Measurements from ENCODE around the gene COPS2. TPM values are rescaled to one million over a fixed set of nuclear protein-coding genes. Genes with fewer than 3 reads are reported as not detected.

Gene COPS2
- total RNA-seq, 2 donors from 2014 or later, result 80.9 to 103 TPM

DNA sequence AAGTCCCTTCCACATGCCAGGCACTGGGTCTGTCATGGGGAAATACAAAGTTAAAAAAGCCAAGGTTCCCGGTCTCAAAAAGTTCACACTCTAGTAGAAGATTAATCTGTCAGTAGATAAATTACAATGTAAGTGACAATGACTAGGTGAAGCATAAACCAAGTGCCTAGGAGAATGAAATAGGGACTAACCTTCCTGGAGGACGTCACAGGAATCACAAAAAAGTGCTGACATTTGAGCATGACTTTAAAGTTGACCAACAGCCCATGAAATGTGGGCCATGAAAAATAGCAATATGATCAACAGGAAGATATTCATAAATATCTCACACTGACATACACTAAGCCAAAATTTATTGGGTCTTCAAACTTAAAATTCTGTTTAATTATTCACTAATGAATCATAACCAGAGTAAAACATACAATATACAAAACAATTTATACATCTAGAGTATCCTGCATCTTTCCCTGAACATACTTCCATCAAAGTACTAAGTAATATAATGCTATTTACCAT is 20.0 kb downstream of the COPS2 start:
- H3K9me3 Mint-ChIP-seq, result no peaks in the 10 kb centered on the region
- ATAC-seq, result no peak
- H3K27ac Mint-ChIP-seq, result peak overlapping the region in 1 of 2 donors; percentile 65
- H3K36me3 Mint-ChIP-seq, result peaks cover 6 to 12% of the 10 kb centered on the region in 2 donors
- no peak for DNase-seq (ENCODE audit: low spot score in 2 of 2)

DNA sequence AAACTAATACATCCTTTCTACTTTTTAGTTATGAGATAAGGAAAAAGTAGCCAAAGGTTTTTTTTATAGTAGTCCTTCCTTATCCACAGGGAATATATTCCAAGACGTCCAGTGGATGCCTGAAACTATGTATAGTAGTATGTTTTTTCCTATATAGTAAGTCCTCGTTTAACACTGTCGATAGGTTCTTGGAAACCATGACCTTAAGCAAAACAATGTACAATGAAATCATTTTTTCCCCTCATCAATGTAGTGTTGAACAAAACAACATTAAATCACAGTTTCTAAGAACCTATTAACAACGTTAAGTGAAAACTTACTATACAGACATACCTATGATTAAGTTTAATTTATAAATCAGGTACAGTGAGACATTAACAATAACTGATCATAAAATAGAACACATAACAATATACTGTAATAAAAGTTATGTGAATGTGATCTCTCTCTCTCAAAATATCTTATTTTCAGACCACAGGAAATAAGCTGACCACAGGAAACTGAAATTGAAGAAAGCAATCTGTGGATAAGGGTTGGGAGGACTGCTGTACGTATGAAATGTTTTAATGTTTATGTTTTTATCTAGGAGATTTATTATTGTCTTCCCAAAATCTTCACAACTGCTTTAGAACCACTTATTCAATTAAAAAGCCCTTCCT is 20.6 kb downstream of the COPS2 start:
- ATAC-seq, result no peak
- Mint-ChIP-seq H3K27ac (peak overlapping the region; percentile 39 to 65), H3K36me3 (peaks cover 6 to 14% of the 10 kb centered on the region in 2 donors), H3K9me3 (no peaks in the 10 kb centered on the region)
- no peak for DNase-seq (ENCODE audit: low spot score in 2 of 2)

DNA sequence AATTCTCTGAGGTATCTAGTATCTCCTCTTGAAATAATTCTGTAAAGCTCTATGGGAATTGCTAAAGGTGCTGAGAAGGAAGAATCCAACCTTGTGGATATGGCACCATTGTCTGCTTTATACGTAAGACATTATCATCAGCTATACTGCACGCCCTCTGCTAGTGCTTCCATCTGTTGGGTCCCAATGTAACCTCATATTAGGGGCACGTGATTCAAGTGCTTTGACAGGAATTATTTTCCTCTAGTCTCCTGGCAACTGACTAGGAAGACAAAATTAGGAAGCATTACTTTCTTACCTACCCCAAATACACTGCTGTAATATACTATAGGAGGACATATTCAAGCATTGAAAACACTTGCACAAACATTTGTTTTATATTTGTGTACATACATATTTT is 24.0 kb downstream of the COPS2 start:
- ATAC-seq, result no peak
- no peak for DNase-seq (ENCODE audit: low spot score in 2 of 2)
- Mint-ChIP-seq H3K27ac (no peak overlapping the region), H3K36me3 (peaks cover 6 to 17% of the 10 kb centered on the region in 2 donors), H3K9me3 (no peaks in the 10 kb centered on the region)

DNA sequence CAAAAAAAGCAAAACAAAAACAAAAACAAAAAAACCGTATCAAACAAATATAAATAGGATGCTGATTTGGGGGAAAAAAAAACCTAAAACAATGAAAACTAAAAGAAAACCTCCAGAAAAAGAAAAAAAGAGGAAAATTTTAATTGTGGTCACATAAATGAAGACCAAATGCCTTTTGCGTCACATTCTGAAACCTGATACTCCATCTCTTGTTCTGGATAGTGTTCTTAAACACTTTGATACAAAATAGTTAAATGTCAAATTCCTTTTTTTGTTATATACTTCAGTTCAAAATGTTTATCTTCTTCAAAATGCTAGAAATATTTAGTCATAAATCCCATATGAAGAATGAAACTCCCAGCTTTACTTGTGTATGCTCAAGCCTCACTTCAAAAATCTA is 31.0 kb downstream of the COPS2 start:
- no peak for ATAC-seq

DNA sequence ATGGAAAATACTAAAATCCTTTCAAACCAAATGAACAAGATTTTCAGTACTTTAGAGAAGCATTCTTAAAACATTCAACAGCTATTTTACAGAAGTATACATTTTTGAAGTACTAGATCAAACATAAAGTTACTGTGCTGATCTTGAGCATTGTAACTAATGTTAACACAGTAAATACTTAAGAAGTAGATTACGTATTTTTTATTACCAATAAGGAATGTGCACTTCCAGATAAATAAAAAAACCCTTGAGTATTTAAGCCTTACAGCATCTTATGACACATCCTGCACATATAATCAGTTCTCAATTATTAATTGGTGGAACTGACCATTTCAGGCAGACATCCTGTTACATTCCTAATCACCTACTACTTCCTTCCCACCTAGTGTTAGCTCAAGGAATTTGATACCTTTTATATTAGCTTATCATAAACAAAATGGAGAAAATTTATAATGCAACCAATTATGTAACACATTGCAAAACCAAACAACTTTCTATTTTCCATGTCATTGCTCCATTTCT is 32.8 kb downstream of the COPS2 start:
- Mint-ChIP-seq H3K9me3 (no peaks in the 10 kb centered on the region), H3K27ac (no peak overlapping the region), H3K36me3 (no peaks in the 10 kb centered on the region)
- DNase-seq (ENCODE audit: low spot score in 2 of 2) (no peak), ATAC-seq (no peak)

More for the DNA sequence above, 31.0 kb downstream of the COPS2 start:
- no peak for DNase-seq (ENCODE audit: low spot score in 2 of 2)
- Mint-ChIP-seq H3K27ac (no peak overlapping the region), H3K9me3 (no peaks in the 10 kb centered on the region), H3K36me3 (no peaks in the 10 kb centered on the region)

DNA sequence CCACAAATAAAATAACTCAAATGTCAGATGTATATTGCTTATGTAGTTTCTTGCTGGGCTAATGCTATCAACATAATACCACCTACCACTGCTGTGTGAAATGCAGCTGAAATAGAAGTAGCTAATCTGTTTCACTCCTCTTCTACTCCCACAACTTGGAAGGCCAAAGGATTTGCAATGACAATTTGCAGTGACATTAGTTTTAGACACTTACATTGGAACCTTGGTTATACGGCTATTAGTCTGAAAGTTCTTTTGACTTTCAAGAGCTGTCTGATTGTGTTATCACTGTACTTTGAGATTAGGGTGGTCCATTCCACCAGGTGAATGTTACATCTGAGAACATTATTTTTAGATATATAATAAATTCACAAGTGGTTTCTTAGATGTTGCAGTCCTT is 33.5 kb downstream of the COPS2 start:
- DNase-seq (ENCODE audit: low spot score in 2 of 2) (no peak), ATAC-seq (no peak)
- Mint-ChIP-seq H3K27ac (no peak overlapping the region), H3K36me3 (peaks cover 0 to under 1% of the 10 kb centered on the region in 2 donors), H3K9me3 (no peaks in the 10 kb centered on the region)

DNA sequence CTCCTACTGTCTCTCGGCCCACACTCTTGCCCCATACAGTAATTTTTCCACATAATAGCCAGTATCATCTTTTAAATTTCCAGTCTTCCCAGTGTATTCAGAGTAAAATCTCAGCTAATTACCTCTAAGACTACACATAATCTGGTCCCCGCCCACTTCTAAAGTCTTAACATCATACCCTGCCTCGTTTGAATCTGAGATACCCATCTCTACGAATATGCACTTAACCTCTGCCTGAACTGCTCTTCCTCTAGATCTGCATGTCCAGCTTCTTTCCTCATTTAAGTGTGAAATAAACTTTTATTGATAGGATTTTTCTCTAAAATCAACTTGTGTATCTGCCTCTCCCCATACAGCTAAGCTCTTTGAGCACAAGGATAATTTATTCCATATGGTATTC is 34.6 kb downstream of the COPS2 start:
- ATAC-seq (no peak), DNase-seq (ENCODE audit: low spot score in 2 of 2) (no peak)
- H3K27ac Mint-ChIP-seq, result no peak overlapping the region
- peaks cover 0 to 11% of the 10 kb centered on the region in 2 donors for H3K36me3 Mint-ChIP-seq
- H3K9me3 Mint-ChIP-seq, result no peaks in the 10 kb centered on the region

DNA sequence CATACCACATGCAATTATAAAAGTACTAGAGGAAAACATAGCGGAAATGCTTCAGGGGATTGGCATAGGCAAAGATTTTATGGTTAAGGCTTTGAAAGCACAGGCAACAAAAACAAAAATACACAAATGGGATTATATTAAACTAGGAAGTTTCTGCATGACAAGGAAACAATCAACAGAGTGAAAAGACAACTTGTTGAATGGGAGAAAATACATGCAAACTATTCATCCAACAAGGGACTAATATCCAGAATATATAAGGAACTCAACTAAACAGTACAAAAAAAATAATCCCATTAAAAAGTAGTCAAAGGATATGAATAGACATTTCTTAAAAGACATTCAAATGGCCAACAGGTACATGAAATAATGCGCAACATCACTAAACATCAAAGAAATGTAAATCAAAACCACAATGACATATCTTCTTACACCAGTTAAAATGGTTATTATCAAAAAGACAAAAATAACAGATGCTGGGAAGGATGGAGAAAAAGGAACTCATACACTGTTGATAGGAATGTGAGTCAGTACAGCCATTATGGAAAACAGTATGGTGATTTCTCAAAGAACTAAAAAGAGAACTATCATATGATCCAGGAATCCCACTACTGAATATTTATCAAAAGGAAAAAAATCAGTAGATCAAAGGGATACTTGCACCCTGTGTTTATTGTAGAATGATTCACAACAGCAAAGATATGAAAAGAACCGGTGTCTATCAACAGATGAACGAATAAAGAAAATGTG is 39.1 kb downstream of the COPS2 start:
- Mint-ChIP-seq H3K9me3 (peaks cover 9 to 11% of the 10 kb centered on the region in 2 donors), H3K27ac (no peak overlapping the region), H3K36me3 (peaks cover 27 to 28% of the 10 kb centered on the region in 2 donors)
- ATAC-seq (no peak), DNase-seq (ENCODE audit: low spot score in 2 of 2) (no peak)

DNA sequence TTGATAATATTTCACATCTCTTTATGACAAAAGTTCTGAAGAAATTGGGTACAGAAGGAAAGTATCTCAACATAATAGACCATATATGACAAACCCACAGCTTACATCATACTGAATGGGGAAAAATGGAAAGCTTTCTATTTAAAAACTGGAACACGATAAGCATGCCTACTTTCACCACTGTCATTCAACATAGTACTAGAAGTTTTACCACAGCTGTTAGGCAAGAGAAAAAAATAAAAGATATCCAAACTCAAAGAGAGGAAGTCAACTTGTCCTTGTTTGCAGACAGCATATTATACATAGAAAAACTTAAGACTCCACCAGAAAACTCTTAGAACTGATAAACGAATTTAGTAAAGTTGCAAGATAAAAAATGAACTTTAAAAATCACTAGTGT is 40.3 kb downstream of the COPS2 start:
- peaks cover 31 to 36% of the 10 kb centered on the region in 2 donors for H3K36me3 Mint-ChIP-seq
- H3K27ac Mint-ChIP-seq, result no peak overlapping the region
- peaks cover 9 to 13% of the 10 kb centered on the region in 2 donors for H3K9me3 Mint-ChIP-seq
- DNase-seq (ENCODE audit: low spot score in 2 of 2) (no peak), ATAC-seq (no peak)

DNA sequence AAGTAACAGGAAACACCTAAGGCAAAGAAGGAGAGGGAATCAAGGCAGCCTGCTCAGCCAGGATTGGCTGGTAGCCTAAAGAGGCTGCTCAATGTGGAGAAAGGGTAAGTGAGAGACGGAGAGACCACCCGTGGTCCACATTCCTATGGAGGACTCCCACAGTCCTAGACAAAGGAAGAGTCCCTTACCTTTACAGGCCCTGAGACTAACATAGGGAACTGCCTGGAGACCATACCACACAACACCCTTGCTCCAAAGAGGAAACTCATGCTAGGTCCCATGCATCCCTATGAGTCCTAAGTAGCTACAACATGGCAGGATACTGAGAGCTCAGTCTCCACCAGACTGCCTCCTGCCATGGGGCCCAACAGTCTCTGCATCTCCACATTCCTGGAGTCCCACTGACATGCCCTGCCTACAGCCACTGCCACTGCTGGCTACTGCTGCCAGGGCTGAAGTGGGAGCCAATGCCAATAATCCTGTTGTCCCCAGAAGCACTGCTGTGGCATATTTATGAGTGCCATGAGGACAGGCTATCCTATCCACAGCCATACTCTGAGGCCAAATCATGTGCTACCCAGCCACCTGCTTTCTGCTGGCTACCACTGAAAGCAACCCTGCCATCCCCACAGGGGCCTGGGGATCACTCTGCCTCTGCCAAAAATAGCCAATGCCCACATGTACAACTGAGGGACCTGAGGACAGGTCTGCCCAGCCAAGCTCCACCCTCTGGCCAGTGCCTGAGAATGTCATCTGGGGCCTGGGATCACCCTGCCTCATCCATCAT is 45.0 kb downstream of the COPS2 start:
- H3K36me3 Mint-ChIP-seq, result peaks cover 29 to 31% of the 10 kb centered on the region in 2 donors

DNA sequence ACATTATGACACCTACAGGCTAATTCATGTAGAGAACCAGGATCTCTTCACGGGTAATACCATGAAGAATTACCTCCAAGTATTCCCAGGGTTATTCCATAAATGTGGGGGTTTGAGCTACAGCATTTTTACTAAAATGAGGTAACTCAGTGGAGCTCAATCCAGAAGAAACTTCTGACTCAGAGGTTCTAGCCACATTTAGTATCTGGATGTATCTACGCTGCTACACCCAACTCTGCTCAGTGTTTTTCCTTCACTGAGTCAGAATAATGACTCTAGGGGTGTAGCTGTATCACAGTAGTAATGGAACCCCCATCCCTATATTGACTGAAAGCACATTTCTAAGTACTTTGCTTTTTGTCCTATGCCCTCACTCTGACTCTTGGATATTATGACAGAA is 52.4 kb downstream of the COPS2 start:
- ATAC-seq, result peak; percentile 39 to 76
- Mint-ChIP-seq H3K36me3 (peaks cover 0 to 3% of the 10 kb centered on the region in 2 donors), H3K27ac (no peak overlapping the region), H3K9me3 (no peaks in the 10 kb centered on the region)
- DNase-seq (ENCODE audit: low spot score in 2 of 2), result no peak

More for the DNA sequence above, 45.0 kb downstream of the COPS2 start:
- DNase-seq (ENCODE audit: low spot score in 2 of 2), result no peak
- Mint-ChIP-seq H3K9me3 (peaks cover 9 to 13% of the 10 kb centered on the region in 2 donors), H3K27ac (no peak overlapping the region)
- no peak for ATAC-seq

DNA sequence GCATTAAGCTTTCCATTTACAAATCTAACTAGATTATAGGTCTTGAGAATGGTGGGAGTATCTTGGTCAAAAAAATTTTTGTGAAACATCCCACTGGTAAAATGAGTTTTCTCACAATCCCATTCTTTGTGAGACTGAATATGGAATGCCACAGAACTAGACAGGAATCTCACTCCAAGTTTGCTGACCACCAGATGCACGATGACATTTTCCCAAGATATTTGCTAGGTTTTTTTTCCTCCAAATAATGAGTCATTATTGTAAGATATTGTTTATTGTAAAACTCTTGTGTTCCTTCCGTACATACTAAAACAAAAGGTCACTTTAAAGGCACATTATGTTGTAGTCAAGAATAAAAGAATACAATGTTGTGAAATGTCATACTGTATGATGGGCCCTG is 53.9 kb downstream of the COPS2 start:
- no peak for ATAC-seq
- DNase-seq (ENCODE audit: low spot score in 2 of 2), result no peak
- no peak overlapping the region for H3K27ac Mint-ChIP-seq
- H3K36me3 Mint-ChIP-seq, result peaks cover 0 to 7% of the 10 kb centered on the region in 2 donors
- no peaks in the 10 kb centered on the region for H3K9me3 Mint-ChIP-seq

DNA sequence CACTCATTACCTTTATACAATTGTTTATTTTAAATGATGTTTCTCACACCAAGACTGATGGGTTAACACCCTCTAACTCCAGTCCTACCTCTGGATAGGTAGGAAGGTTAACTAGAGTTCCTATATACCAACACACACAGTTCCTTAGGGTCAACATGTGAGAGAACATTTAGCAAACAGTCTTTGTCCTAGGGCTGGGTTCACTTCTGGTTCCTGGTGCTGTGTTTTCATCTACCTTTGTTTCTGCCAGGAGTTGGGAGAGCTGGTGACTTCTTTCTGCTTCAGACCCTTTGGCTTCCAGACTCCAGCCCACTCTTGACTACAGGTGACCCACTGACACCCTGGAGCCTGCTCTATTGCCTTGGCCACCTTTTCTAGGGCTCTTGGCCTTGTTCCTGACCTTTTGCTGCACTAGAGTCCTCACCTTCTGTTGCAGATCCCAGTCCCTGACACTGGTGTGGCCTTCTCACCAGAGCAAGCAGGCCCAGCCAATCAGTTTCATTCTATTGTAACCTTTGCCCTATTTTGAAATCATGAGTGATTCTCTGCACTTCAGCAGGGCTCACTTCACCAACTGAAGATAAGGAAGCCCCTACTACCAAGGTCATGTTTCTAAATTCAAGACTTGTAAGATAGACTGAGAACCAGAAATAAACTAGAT is 59.2 kb downstream of the COPS2 start:
- no peak for DNase-seq (ENCODE audit: low spot score in 2 of 2)

DNA sequence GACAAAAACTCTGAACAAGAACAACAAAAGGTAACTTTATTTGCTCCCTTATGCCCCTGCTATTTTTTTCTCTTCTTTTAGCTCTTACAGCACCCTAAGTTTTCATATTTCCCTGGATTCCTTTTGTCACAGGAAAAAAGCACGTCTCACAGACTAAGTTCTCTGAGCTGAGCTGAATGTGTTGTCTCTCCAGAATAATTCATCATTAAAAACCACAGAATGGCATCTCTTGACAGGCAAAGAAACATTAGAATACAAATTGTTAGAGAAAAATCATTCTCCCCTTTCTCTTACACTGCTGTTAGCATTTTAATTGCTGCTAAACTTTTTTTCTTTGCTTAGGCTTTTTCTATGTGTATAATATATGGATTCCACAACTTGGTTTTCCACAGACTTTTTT is 60.5 kb downstream of the COPS2 start:
- DNase-seq (ENCODE audit: low spot score in 2 of 2) (no peak), ATAC-seq (no peak)
- no peak overlapping the region for H3K27ac Mint-ChIP-seq
- peaks cover 0 to 7% of the 10 kb centered on the region in 2 donors for H3K36me3 Mint-ChIP-seq
- no peaks in the 10 kb centered on the region for H3K9me3 Mint-ChIP-seq

More for the DNA sequence above, 59.2 kb downstream of the COPS2 start:
- ATAC-seq, result no peak
- H3K9me3 Mint-ChIP-seq, result no peaks in the 10 kb centered on the region
- H3K36me3 Mint-ChIP-seq, result peaks cover 0 to 7% of the 10 kb centered on the region in 2 donors
- no peak overlapping the region for H3K27ac Mint-ChIP-seq

DNA sequence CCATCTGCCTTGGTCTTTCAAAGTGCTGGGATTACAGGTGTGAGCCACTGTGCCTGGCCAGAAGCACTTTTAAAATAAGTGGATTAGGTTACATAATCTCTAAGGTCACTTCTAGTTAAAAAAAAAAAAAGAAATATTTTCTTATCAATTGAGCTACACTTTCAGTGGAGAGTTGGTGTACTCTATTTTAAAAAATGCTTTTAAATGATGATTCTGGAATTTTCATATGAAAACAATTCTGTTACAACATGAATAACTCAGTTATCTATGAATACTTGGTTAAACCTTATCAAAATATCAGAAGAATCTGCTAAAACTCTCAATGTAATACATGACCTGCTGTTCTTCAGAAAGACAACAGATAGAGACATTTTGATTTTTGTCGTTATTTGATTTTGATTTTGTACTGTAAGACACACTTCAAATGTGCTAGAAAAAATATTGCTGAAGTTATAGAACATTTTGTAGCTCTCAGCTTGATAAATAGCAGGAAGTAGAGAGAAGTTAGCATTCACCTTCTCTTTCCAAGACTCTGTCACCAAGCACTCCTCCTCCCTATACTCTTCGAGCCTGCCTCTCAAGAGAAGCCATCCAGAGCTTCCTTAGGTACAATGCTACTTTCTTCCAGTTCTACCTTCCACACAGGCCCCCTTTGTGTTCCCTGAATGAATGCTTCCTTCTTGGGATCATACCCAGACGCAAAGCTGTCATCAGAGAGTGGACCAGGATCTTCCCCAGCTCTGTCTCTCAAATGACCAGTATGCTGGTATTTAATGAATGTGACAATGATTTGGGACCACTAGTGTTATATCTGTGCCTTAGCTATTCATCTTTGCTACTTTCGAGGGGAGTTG is 61.9 kb downstream of the COPS2 start:
- DNase-seq (ENCODE audit: low spot score in 2 of 2) (no peak), ATAC-seq (no peak)
- Mint-ChIP-seq H3K27ac (no peak overlapping the region), H3K36me3 (peaks cover 0 to 7% of the 10 kb centered on the region in 2 donors), H3K9me3 (no peaks in the 10 kb centered on the region)

Data from activated naive CD4-positive, alpha-beta T cell treated with anti-CD3 and anti-CD28 coated beads, Interleukin-2, amount 50 U/mL, for 72 hours (primary cell).